Hepatic stellate cell (primary cell): ENCODE measurements around the gene DCAF5.

Source experiments
- DNase-seq: peaks from one replicate; pipeline ENCODE4 v3.0.0; 2011; ENCODE audit warnings: low spot score

DCAF5 gene

DNA sequence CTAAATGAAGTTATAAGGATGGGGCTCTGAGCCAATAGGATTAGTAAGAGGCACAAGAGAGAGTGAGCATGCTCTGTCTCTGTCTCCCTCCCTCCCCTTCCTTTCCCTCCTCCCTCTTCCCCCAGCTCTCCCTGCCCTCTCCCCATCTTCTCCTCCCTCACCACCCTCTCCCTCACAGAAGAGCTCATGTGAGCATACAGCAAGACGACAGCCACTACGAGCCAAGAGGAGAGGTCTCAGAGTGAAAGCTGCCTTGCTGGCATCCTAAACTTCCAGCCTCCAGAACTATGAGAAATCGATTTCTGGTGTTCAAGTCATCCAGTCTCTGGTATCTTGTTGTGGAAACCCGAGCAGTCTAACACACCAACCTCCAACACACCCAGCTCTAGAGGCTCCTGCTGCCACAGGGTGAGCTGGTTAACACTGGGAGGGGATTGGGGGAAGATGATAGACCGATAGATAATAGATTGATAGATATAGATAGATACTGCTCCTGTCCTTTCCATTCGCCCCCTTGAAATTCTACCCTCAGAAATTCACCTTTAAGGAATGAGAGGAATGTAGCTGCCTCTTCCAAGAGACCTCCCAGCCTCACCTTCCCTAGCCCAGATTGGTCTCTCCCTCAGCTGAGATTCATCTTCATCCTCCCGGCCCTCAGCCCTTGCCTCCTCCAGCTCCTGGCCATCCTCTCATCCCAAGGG is 148.0 kb downstream of the DCAF5 start:
- no peak for DNase-seq

DNA sequence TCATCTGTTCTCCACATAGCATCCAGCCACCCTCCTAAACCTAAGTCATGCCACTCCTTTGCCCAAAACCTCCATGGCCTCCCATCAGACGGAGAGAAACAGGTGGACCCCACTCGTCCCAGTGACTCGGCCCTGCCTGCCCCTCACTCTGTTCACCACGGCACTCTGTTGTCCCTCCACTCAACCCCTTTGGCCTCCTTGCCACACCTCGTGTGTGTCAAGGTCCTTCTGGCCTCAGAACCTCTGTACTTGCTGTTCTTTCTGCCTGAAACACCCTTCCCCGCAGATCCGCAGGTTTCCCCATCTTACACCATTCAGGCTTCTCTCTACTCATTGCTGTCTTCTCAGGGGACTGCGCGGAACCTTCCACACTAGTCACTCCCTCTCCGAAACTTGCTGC is 149.3 kb downstream of the DCAF5 start:
- DNase-seq = no peak

DNA sequence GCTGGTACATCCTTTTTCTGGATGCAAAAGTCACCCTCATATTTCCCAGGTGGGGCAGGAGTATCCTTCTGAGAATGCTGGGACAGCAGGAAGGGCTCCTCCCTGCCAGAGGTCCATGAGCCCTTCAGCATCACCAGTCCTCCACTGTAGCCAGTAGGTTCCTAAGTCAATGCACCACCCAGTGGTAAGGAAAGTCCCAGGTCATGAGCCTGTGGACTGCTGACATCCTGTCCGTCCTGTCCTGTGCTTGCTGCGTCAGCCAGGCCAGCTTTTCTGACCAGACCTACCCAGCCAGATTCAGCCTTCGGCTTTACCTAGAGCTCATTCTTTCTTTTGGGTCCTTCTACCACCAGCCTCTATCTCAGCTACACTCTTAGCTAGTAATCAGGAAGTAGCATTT is 150.8 kb downstream of the DCAF5 start:
- DNase-seq = no peak

DNA sequence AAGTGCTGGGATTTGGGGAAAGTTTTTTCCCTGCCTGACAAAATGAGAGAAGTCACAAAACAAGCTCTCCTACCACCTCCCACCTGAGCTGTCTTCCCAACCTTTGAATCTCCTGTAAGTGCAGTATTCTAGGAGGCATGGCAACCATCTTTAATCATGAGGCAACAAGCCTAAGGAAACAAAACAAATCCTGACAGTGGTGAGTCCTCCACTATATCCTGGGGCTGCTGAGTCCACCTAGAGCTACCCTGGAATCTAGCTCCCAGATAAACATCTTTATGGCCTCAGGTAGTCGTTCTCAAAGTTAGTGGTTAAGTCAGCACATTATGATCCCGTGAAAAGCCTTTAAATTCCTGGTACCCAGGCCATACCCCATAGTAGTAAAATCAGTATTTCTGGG is 151.5 kb downstream of the DCAF5 start:
- no peak for DNase-seq
